Urinary bladder (tissue), 4 donors: ENCODE measurements around the gene KCTD14. TPM values are rescaled to one million over a fixed set of nuclear protein-coding genes. Genes with fewer than 3 reads are reported as not detected.
"Not testable (repeated sequence)": the region's sequence is repeated elsewhere in the genome, so short reads cannot be mapped to it uniquely, and the experiment has no call there.

Experiments used
- DNase-seq: peaks from one replicate; pipeline ENCODE4 v3.0.0-alpha.2; 2015; ENCODE audit errors: extremely low spot score
- H3K27ac ChIP-seq: one replicate; pipeline ENCODE4 v1.5.1; 2013; ENCODE audit warnings: low read depth, mild to moderate bottlenecking, moderate library complexity
- H3K36me3 ChIP-seq: one replicate; pipeline ENCODE4 v1.6.1; 2013; ENCODE audit warnings: mild to moderate bottlenecking, moderate library complexity; ENCODE audit not compliant: insufficient read depth
- H3K4me1 ChIP-seq: one replicate; pipeline ENCODE4 v1.6.1; 2013; ENCODE audit warnings: mild to moderate bottlenecking, moderate library complexity; ENCODE audit not compliant: insufficient read depth
- H3K4me3 ChIP-seq: one replicate; pipeline ENCODE4 v1.5.1; 2013; ENCODE audit warnings: low read depth, low read length
- WGBS: extraction: QIAGEN DNeasy Blood & Tissue Kit; methylation state at CpG from one replicate; pipeline ENCODE4 v1.1.7; 2013; 5-methylcytosine and 5-hydroxymethylcytosine counted together
- polyA plus RNA-seq: library from polyadenylated mRNA; stranded (reverse); fragments of 200-250 nt; gene quantifications from one replicate; pipeline ENCODE4 v1.2.3, GENCODE V29; 2013
- total RNA-seq: library from RNA; depleted of rRNA; stranded (reverse); fragments of >200 nt; gene quantifications from one replicate; pipeline ENCODE4 v1.2.3, GENCODE V29; 2014
- donor health status: healthy with polysubstance abuse.
- donor health status: healthy.

KCTD14 gene
- total and polyA plus RNA-seq, 2 donors, result 1.4 to 2.3 TPM

- 4% methylated on average over 11 of the region's 11 CpGs for WGBS
- DNase-seq, result no peak
- H3K27ac ChIP-seq, result no peak overlapping the region
Observed at GRCh38 chr11:77993902-77994301, 29.2 kb downstream of the KCTD14 start.

GRCh38 chr11:77990981-77991380 lies 32.1 kb downstream of the KCTD14 start:
- H3K4me1 ChIP-seq, result peaks cover 2% of the 10 kb centered on the region
- 94% methylated on average over 5 of the region's 5 CpGs for WGBS
- H3K27ac ChIP-seq, result no peak overlapping the region
- DNase-seq, result no peak
- no peaks in the 10 kb centered on the region for H3K36me3 ChIP-seq
- H3K4me3 ChIP-seq, result no peak overlapping the region

More at GRCh38 chr11:77993902-77994301, 29.2 kb downstream of the KCTD14 start:
- no peaks in the 10 kb centered on the region for H3K36me3 ChIP-seq
- peak overlapping the region; percentile 62 for H3K4me3 ChIP-seq
- peaks cover 2% of the 10 kb centered on the region for H3K4me1 ChIP-seq

- 97% methylated on average over 8 of the region's 8 CpGs for WGBS
- H3K4me1 ChIP-seq, H3K36me3 ChIP-seq, H3K27ac ChIP-seq, H3K4me3 ChIP-seq, DNase-seq: not testable (repeated sequence)
Observed at GRCh38 chr11:77986456-77986855, 36.6 kb downstream of the KCTD14 start.

GRCh38 chr11:77981346-77981947 lies 41.6 kb downstream of the KCTD14 start:
- Histone ChIP-seq H3K4me3 (no peak overlapping the region), H3K36me3 (peaks cover 2% of the 10 kb centered on the region), H3K4me1 (no peaks in the 10 kb centered on the region), H3K27ac (no peak overlapping the region)
- DNase-seq, result no peak
- WGBS, result 94% methylated on average over 2 of the region's 2 CpGs

GRCh38 chr11:77968337-77968736 lies 54.7 kb downstream of the KCTD14 start:
- 95% methylated on average over 2 of the region's 2 CpGs for WGBS
- H3K4me1 ChIP-seq, result no peaks in the 10 kb centered on the region
- H3K27ac ChIP-seq, result no peak overlapping the region
- no peaks in the 10 kb centered on the region for H3K36me3 ChIP-seq
- no peak for DNase-seq
- no peak overlapping the region for H3K4me3 ChIP-seq

GRCh38 chr11:77967753-77968152 lies 55.3 kb downstream of the KCTD14 start:
- Histone ChIP-seq H3K27ac (no peak overlapping the region), H3K4me3 (no peak overlapping the region), H3K36me3 (no peaks in the 10 kb centered on the region), H3K4me1 (no peaks in the 10 kb centered on the region)
- no peak for DNase-seq

GRCh38 chr11:77967121-77967520 lies 56.0 kb downstream of the KCTD14 start:
- DNase-seq, result no peak
- Histone ChIP-seq H3K4me3 (no peak overlapping the region), H3K36me3 (no peaks in the 10 kb centered on the region), H3K4me1 (no peaks in the 10 kb centered on the region), H3K27ac (no peak overlapping the region)
- 93% methylated on average over 2 of the region's 2 CpGs for WGBS

- no peak for DNase-seq
- WGBS, result 78% methylated on average over 2 of the region's 2 CpGs
- no peak overlapping the region for H3K4me3 ChIP-seq
- H3K27ac ChIP-seq, result no peak overlapping the region
- H3K36me3 ChIP-seq, result no peaks in the 10 kb centered on the region
- no peaks in the 10 kb centered on the region for H3K4me1 ChIP-seq
Observed at GRCh38 chr11:77966338-77966737, 56.7 kb downstream of the KCTD14 start.

Other genes starting within 250 kb of the KCTD14 start
- 81.1 TPM for gene RSF1, start 202.6 kb downstream of the KCTD14 start, total RNA-seq
- gene RSF1, start 202.6 kb downstream of the KCTD14 start, polyA plus RNA-seq, result 20.5 TPM
- 24.6 TPM for gene AAMDC, start 202.1 kb downstream of the KCTD14 start, total RNA-seq
- 74.5 TPM for gene AAMDC, start 202.1 kb downstream of the KCTD14 start, polyA plus RNA-seq
- gene INTS4, start 28.6 kb downstream of the KCTD14 start, total RNA-seq, result 50.4 TPM
- gene INTS4, start 28.6 kb downstream of the KCTD14 start, polyA plus RNA-seq, result 14.5 TPM
- gene THRSP, start 40.6 kb upstream of the KCTD14 start, total RNA-seq, result 0.48 TPM
- 6.5 TPM for gene THRSP, start 40.6 kb upstream of the KCTD14 start, polyA plus RNA-seq
- gene NDUFC2, start 56.6 kb upstream of the KCTD14 start, total RNA-seq, result 67.9 TPM
- 193 TPM for gene NDUFC2, start 56.6 kb upstream of the KCTD14 start, polyA plus RNA-seq
- gene ALG8, start 116.3 kb upstream of the KCTD14 start, total RNA-seq, result 42.4 TPM
- gene ALG8, start 116.3 kb upstream of the KCTD14 start, polyA plus RNA-seq, result 22.7 TPM
- gene KCTD21, start 165.3 kb upstream of the KCTD14 start, total RNA-seq, result 6.2 TPM
- gene KCTD21, start 165.3 kb upstream of the KCTD14 start, polyA plus RNA-seq, result 6.7 TPM
- gene USP35, start 165.6 kb upstream of the KCTD14 start, total RNA-seq, result 7.3 TPM
- gene USP35, start 165.6 kb upstream of the KCTD14 start, polyA plus RNA-seq, result 7.8 TPM